Kidney epithelial cell (primary cell): ENCODE results near the gene RBX1. TPM values are rescaled to one million over a fixed set of nuclear protein-coding genes. Genes with fewer than 3 reads are reported as not detected.

Experiments
- DNase-seq: peaks from one replicate; pipeline ENCODE4 v3.0.0-alpha.2; 2010; ENCODE audit warnings: low read depth
- H3K27me3 ChIP-seq: 2 replicates; pipeline ENCODE4 v1.6.0; 2011; ENCODE audit warnings: low read length; ENCODE audit not compliant: control insufficient read depth, insufficient read depth
- H3K36me3 ChIP-seq: 2 replicates; pipeline ENCODE4 v1.5.1; 2011; ENCODE audit warnings: low read length; ENCODE audit not compliant: control insufficient read depth, insufficient read depth
- H3K4me3 ChIP-seq: 2 replicates; pipeline ENCODE4 v1.5.1; 2011; ENCODE audit warnings: low read depth, mild to moderate bottlenecking, control low read depth, low read length
- CTCF ChIP-seq: IDR thresholded peaks from 2 replicates; pipeline ENCODE4 v1.5.1; 2011; ENCODE audit warnings: mild to moderate bottlenecking, moderate library complexity, low read length, control low read depth, inconsistent platforms; ENCODE audit not compliant: insufficient read depth, poor library complexity, severe bottlenecking
- total RNA-seq: library from RNA; depleted of rRNA; stranded (reverse); fragments of >200 nt; gene quantifications from 2 replicates; pipeline ENCODE4 v1.2.3, GENCODE V29; 2015

RBX1 gene
- total RNA-seq, 1 donor from 2014 or later = 51.0 TPM

DNA sequence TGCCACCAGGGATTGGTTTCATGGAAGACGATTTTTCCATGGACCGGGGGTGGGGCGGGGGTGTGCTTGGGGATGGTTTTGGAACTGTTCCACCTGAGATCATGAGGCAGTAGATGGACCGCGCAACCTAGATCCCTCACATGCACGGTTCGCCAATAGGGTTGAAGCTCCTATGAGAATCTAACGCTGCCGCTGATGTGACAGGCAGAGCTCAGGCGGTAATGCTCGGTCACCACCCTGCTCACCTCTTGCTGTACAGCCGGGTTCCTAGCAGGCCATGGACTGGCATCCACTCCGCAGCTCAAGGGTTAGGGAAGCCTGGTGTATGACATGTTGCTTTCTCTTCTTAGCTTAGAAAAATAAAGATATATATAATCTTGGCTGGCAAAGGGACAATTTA, 22.0 kb downstream of the RBX1 start:
- no peak for TF ChIP-seq CTCF
- DNase-seq = no peak
- no peak overlapping the region for H3K4me3 ChIP-seq
- no peaks in the 10 kb centered on the region for H3K27me3 ChIP-seq
- peaks cover 1% of the 10 kb centered on the region for H3K36me3 ChIP-seq

DNA sequence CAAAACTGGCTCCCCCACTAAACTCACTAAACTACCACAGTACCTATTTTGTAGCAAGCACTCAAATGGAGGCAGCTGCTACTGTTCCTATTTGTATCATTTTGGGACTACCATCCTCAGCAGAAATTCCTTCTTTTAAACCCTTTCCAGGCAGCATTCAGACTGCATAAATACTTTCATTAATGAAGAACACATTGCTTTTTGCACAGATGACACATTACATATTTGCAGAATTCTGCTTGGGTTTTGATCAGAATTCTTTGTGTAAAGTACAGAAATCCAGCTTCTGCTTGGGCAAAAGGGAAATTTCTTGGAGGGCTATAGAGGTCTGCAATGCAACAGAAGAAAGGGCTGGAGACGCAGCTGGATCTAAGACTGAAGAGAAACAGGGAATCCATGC, 24.2 kb downstream of the RBX1 start:
- DNase-seq = no peak
- TF ChIP-seq CTCF = no peak
- H3K4me3 ChIP-seq = no peak overlapping the region
- H3K36me3 ChIP-seq = no peaks in the 10 kb centered on the region
- no peaks in the 10 kb centered on the region for H3K27me3 ChIP-seq

DNA sequence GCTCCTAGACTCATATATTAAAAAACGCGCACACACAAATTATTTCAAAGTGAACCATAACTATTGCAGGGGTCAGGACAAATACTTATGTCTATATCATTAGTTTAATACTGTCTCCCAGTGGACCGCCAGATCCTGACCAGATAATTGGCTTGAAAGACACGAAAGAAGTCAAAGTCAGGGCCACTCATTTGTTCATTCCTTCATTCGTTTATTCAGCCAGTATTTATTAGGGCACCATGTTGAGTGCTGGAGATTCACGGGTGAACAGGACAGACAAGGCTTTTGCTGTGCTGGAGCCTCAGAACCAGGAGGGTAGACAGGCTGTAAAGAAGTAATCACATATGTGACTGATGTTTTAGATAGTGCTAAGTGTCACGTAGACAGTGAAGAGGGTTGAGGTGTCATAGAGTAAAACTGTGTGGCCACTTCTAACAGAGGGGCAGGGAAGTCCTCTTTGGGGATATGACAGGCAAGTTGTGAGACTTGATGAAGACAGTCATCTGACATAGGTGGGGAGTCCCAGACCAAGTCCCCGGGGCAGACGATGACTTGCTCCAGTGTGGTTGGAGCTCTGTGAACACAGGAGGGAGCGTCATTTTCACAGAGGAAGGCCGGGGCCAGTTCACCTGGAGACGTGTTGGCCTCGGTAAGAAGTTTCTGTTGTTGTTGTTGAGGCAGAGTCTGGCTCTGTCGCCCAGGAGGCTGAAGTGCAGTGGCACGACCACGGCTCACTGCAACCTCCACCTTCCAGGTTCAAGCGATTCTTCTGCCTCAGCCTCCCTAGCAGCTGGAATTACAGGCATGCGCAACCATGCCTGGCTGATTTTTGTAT, 25.9 kb downstream of the RBX1 start:
- no peak for DNase-seq
- no peak for TF ChIP-seq CTCF
- H3K27me3 ChIP-seq = no peaks in the 10 kb centered on the region
- H3K36me3 ChIP-seq = no peaks in the 10 kb centered on the region
- H3K4me3 ChIP-seq = no peak overlapping the region

- H3K36me3 ChIP-seq = no peaks in the 10 kb centered on the region
Measured at GRCh38 chr22:40979198-40979597, 28.0 kb downstream of the RBX1 start.

DNA sequence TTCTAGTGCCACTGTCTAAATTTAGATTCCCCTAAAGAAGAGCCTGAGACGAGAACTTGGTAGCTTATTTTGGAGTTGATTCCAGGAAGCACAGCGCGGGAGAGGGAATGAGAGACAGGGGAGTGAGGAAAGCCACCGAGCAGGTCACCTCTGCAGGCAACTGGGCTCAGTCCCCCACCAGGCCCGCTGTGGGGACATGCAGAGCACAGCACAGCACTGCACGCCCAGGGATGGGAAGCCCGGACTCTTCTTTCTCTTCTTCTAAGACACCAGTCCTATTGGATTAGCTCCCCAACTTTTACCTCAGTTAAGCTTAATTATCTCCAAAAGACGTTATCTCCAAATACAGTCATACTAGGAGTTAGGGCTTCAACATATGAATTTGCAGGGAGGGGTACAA, 28.7 kb downstream of the RBX1 start:
- DNase-seq = no peak
- no peaks in the 10 kb centered on the region for H3K27me3 ChIP-seq
- H3K4me3 ChIP-seq = no peak overlapping the region
- no peaks in the 10 kb centered on the region for H3K36me3 ChIP-seq
- TF ChIP-seq CTCF = no peak

More at GRCh38 chr22:40979198-40979597, 28.0 kb downstream of the RBX1 start:
- TF ChIP-seq CTCF = no peak
- no peak for DNase-seq
- H3K4me3 ChIP-seq = no peak overlapping the region
- H3K27me3 ChIP-seq = no peaks in the 10 kb centered on the region
